Measurements from ENCODE around the gene KCNJ15.
"Not testable (repeated sequence)": the region's sequence is repeated elsewhere in the genome, so short reads cannot be mapped to it uniquely, and the experiment has no call there.

KCNJ15 gene

GRCh38 chr21:38244885-38245869 lies 11.6 kb upstream of the KCNJ15 start:
- no peak for DNase-seq (ENCODE audit: low spot score)

GRCh38 chr21:38246511-38246910 lies 10.3 kb upstream of the KCNJ15 start:
- no peak for DNase-seq (ENCODE audit: low spot score)

GRCh38 chr21:38247054-38247453 lies 9.7 kb upstream of the KCNJ15 start:
- DNase-seq (ENCODE audit: low spot score), result not testable (repeated sequence)

- DNase-seq (ENCODE audit: low spot score), result no peak
Measured at GRCh38 chr21:38247738-38248510, 8.9 kb upstream of the KCNJ15 start.

DNA sequence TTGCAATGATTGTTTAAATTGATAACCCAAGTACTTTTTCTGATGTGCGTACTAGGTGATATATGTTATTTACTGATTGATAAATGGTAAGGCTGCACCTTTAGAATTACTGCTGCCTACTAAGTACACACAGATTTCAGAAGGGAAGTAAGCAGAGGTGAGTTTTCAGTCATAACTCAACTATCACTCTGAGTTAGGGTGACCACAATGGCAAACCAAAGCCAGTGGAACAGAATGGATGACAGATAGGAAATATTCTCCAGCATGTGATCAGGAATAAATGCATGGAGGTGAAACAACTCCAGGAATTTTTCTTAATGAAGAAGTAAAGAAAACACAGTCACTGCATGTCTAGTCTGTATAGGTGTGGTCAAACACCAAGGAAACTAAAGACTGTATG lies 7.5 kb upstream of the KCNJ15 start:
- DNase-seq (ENCODE audit: low spot score), result no peak

- no peak for DNase-seq (ENCODE audit: low spot score)
Measured at GRCh38 chr21:38249696-38250278, 7.0 kb upstream of the KCNJ15 start.

DNA sequence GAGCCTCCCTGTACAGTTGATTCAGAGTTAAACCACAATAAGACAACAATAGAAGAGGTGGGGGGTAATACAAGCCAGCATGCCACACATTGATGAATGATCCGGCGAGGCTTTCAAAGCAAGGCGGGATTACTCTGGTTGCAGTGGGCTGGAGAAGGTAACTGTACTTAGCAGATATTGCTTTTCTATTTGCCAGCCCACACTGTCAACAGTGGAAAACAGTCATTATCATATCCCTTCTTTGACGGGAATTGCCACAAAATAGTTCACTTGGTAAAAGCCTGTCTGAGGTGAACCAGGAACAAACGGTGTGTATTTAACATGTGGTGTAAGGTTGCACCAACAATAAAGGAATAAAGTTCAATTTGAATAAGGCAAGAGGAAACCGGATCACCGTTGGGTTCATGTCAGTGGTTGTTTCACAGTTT lies 5.8 kb upstream of the KCNJ15 start:
- no peak for DNase-seq (ENCODE audit: low spot score)

DNA sequence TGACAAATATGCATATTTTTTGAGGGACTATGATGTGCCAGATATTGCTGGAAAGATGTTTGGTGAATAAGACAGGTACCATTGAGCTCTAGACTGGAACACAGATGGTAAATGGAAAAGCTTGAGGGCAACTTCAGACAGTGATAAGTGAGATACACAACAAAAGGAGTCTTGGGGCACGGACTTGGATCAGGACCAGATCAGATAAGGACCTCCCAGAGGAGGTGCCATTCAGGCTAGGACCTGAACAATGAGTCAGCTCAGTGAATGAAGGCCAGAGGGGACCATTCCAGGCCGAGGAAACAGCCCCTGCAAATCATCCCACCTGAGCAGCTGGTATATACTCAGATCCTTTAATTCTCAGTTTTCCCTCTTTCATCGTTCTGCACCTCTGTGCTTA lies 1.8 kb upstream of the KCNJ15 start:
- DNase-seq (ENCODE audit: low spot score), result no peak

DNA sequence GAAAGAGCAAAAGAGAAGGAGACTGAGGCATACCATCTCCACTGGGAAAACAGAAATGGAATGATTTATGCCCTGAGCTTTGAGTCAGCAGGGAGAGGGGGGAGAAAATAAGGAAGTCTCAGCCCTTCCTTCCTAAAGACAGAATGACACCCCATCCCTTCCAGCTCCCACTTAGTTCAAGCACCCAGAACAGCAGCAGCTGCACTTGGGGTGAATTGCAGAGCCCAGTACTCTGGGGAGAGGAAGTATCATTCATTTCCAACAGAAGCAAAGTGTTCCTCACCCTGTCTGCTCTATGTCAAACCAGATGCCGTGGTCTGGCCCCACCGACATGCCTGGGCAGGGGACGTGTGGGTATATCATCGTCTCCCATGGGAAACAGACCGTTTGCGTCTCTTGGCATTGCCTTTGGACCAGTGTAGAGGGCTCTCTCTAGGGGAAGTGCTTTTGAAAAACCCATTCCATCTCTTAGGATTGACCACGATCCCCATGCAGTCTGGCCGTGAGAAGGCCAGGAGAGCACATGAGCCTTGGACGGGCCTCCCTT lies 1.1 kb upstream of the KCNJ15 start:
- no peak for DNase-seq (ENCODE audit: low spot score)

GRCh38 chr21:38257667-38258066 lies 876 bp downstream of the KCNJ15 start:
- no peak for DNase-seq (ENCODE audit: low spot score)

DNA sequence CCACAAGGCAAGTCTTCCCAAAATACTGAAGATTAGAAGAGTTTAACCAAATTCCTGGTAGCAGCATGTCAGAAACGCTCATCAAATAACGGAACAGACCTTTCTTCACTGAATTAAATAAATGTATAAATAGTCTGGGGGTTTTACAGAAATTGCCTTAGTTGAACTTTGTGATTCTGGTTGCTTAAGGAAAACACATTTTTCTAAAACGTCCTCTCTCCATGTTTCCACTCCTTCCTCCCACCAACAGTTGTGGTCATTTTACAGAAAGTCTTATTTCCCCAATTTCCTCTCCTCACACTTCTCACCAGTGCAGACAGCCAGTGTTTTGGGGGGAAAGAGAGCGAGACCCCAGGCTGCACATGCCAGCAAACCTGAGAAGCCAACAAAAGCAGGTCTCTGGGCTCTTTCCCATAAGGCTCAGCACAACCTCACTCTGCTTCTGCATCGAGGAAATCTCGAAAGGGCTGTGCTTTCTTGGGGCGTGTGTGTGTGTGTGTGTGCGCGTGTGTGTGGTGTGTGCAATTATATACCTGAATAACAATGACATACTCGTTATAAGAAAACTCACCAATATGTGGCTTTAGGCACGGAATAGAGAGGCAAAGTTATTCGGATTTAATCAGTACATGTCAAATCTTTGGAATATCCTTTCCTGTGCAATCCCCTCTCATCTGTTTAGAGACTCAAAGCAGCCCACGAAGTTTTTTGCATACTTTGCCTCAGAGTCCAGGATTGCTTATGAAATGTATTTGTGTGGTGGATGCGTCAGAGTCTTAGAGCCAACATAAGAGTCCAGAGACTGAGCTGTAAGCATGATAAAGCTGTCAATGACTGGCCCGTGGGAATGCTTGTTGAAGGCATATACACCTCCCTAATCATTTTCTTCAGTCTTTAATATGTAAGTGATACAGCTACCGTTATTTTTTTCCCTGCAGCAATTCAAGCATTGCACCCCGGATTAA lies 2.0 kb downstream of the KCNJ15 start:
- no peak for DNase-seq (ENCODE audit: low spot score)

DNA sequence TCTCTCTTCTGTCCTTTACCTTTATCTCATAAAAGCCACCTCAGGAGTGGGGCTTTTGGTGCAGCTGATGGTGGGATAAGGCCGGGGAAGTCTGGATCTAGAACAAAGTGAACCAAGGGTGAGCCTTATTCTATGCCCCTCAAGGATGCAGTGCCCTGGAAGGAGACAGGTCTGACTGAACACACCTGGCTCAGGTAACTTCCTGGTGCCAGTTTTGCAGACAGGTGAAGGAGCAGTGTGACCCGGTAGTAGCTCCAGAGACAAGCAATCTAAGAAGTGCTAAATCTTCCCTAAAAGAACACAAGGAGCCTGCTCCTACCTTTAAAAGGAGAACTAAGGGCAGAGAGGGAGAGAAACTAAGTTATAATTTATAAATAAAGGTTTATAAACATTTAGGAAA lies 2.9 kb downstream of the KCNJ15 start:
- DNase-seq (ENCODE audit: low spot score), result no peak

- no peak for DNase-seq (ENCODE audit: low spot score)
Measured at GRCh38 chr21:38260426-38260825, 3.6 kb downstream of the KCNJ15 start.

DNA sequence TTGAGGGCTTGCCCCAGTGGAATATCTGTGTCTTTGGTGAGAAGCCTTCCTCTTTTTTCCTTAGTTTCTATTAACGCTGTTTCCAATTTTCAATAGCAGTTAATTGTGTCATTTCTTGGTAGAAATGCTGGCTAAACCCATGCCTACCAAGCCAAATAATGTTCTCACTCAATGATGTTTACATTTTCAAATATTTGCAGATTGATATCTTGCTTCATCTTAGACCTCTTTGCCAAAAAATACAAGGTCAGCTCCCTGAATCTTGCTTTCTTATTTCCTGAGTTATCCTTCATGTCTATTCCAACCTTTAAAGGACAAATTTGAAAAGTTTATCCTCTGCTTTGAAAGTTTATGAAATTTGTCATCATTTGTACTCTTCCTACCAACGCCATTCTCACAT lies 5.1 kb downstream of the KCNJ15 start:
- no peak for DNase-seq (ENCODE audit: low spot score)

DNA sequence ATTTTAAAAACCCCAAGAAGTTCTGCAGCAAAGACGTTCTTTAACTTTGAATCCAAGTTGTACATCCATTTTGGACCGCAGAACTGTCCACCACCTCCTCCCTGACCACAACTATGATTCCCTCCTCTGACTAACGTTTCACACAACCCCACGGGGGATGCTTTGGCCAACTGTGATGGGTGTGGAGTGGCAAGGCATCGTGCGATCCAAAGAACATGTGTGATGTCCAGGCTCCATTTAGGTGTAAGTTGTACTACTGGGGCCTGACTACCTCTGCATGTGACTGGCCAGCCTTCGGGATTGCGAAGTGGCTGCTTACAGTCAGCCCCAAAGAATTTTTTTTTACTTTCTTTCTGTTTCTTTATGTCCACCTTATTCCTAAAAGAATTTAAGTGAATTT lies 6.7 kb downstream of the KCNJ15 start:
- DNase-seq (ENCODE audit: low spot score), result no peak

- no peak for DNase-seq (ENCODE audit: low spot score)
Measured at GRCh38 chr21:38264571-38264970, 7.8 kb downstream of the KCNJ15 start.

- DNase-seq (ENCODE audit: low spot score), result no peak
Measured at GRCh38 chr21:38265166-38265565, 8.4 kb downstream of the KCNJ15 start.

DNA sequence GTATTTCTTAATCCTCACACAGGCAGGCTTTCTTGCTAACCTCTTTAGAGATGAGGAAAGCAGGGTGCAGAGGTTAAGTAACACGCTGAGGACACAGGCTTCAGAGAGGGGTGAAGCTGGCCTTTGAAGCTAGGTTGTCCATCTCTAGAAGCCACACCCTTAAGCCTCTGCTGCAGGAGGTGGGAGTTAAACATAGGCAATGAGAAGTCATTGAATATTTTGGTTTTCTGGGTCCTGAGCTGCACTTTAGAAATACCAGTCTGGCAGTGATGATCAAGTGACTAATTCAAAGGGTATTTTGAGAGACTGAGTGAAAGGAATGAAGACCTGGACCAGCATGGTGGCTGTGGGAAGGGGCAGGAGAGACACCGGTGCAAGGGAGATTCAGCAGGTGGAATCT lies 9.9 kb downstream of the KCNJ15 start:
- DNase-seq (ENCODE audit: low spot score), result no peak

GRCh38 chr21:38267136-38267755 lies 10.5 kb downstream of the KCNJ15 start:
- DNase-seq (ENCODE audit: low spot score), result no peak

GRCh38 chr21:38267991-38268863 lies 11.4 kb downstream of the KCNJ15 start:
- no peak for DNase-seq (ENCODE audit: low spot score)
